CD4-positive, alpha-beta T cell treated with Interleukin-4 for 1 hour (primary cell): Measurements from ENCODE around the gene FAM168B.

ENCODE experiments used
- DNase-seq, 2 donors: peaks; one replicate each; pipeline ENCODE4 v3.0.0-alpha.2; 2020 to 2022

FAM168B gene

DNA sequence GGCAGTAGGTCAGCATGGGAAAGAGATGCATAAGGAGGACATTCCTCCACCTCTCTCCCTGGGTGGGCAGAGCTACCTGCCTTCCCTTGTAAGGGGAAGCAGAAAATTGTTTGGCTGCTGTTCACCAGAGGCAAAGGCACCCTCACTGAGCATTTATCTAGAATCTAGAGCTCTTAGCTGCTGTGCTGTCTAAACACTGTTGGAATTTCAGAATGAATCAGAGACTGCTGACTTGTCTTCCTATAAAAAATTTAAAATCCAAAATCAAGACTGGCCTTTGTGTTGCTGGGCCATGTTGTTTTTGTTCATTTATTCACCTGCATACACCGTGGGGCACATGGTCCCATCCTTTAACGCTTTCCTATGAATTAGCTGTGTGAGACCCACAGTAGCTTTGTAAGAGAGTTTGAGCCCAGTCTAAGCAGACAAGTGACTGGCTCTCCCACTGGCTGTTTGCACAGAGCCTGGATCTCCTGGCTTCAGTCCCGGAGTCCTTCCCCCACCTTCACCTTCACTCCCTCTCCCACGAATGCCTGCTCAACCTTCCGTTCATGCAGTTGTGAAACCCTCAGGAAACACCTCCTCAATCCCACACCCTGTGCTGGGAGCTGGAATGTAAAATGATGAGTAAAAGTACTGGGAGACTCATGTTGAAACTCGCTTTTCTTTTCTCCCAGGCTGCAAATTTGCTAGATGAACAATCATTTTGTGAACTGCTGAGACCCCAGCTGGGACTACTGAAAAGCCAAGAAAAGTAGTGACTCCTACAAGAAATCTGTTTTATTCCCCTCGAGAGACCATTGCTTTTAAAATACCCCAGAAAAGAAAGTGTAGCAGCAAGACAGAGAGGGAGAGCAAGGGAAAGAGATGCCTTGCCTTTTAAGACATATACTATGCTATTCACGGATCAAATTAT is 76.2 kb downstream of the FAM168B start:
- DNase-seq = no peak

DNA sequence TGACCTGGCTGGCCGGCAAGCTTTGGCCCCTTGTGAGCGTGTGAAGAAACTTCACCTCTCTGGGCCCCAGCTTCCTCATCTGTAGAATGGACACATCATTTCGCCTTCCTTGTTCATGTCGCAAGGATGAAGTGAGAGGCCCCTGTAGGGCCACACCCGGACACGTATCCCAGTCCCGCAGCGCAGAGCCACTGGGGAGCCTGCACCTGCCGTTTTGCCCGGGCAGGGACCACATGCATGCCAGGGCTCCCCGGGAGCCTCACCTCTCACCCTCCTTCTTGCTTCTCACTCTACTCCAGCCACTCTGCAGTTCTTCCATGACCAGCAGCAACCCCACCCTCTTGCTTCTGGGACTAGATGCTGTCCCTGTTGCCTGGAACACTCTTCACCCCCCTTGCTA is 77.5 kb downstream of the FAM168B start:
- DNase-seq = no peak

DNA sequence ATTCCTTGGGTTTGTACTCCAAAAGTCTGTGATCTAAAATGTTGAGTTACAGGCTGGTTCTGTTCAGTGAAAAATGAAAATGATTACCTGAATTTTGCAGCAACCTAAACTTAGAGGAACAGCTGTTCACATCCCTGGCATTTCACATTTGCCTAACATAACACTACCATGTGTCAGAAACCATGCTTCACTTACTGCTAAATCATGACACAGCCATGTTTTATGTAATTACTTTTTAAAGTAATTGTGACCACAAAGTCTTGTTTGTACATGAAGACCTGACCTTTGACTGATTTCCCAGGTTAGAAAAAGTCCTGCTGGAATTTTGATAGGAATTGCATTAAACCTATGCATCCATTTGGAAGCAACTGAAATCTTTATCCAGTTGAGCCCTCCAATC is 79.1 kb downstream of the FAM168B start:
- no peak for DNase-seq

DNA sequence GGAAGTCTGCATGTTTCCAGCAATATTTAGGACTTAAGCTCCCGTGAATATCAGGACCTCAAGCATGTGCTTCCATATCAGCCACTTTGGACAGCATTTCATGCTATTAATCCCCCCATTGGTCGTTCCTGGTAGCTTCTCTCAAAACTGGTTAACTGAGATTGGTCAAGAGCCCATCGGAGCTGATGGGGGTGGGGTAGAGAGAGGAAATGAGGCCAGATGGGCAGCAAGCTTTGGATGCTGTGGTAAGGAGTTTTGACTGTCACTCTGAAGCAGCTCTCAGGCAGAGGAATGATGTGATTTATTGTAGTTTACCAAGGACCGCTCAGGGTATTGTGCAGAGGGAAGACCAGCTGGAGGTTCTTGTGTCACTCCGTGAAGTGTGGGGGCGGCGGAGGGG is 81.8 kb downstream of the FAM168B start:
- no peak for DNase-seq

DNA sequence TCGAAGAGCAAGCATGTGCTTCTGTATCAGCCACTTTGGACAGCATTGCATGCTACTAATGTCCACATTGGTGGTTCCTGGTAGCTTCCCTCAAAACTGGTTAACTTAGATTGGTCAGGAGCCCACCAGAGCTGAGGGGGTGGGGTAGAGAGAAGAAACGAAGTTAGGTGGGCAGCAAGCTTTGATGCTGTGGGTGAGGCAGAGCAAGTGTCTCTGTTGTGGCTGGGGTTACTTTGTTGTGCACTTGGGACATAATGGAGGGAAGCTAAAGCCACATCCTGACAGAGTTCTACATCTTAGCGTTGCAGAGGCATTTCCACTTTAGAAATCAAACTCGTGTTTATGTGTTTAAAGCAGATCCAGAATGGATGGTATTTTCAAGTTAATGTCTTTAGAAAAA is 82.7 kb downstream of the FAM168B start:
- peak in 1 of 2 donors; percentile 14 for DNase-seq

DNA sequence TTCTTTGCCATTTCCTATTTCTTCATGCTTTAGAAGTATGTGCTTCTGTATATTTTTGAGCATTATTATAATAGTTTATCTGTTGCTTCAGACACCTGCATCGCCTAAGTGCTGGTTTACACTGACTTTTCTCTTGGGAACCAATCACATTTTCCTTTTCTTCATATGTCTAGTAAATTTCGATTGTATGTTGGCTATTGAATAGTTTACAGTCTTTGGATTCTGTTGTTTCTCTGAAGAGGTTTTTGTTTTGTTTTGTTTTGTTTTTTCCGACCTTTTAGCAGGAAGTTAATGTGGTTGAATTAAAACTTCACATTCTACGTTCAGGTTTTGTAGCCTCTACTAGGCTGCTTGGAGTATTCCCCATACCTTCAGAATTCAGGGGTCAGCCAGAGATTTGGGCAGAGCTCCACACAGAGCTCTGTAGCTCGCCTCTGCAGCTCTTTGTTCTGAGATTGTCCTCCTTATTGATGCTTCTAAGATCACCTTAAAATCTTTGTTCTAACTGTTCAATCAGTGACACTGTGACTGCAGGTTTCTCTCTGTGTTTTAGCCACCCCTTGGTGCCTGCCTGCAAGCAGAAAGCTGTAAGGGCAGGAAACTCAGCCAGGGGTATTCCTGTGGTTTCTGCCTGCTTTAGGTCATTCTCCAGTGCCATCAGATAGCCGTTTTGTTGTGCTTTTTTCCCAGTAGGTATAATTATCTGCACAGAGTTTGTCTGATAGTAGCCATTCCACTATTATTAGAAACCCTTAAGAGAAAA is 83.4 kb downstream of the FAM168B start:
- DNase-seq = no peak

DNA sequence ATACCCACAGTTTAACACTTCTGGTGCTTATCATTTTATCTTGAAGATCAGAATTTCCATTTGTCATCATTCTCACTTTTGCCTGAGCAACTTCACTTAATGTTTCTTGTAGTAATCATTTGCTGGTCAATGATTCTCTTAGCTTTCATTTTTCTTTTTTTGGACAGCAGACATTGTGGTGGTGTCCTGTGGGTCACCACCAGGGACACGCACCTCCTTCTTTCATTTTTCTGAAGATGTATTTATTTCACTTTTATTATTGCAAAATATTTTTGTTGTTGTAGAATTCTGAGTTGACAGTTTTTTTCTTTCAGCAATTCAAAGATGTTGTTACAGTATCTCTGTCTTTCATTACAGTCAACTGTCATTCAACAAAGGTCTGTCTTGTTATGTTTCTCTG is 84.3 kb downstream of the FAM168B start:
- no peak for DNase-seq

DNA sequence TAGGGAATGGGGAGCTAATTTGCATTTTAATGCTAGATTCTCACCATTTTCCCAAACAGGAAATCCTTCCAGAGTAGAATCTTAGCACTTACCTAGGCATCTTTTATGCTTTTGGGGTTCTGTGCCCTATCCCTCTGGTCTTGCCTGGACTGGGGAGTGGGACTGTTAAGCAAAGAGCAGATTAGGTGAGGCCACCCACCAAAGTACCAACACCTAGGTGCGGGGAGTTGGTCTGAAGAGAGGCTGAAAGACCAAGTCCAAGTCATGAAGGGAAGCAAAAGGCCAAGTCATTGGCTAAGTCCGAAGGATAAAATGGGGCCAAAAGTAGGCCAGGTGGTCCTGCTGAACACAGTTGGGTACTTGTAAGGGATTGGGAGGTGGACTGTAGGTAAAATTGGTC is 86.7 kb downstream of the FAM168B start:
- no peak for DNase-seq

DNA sequence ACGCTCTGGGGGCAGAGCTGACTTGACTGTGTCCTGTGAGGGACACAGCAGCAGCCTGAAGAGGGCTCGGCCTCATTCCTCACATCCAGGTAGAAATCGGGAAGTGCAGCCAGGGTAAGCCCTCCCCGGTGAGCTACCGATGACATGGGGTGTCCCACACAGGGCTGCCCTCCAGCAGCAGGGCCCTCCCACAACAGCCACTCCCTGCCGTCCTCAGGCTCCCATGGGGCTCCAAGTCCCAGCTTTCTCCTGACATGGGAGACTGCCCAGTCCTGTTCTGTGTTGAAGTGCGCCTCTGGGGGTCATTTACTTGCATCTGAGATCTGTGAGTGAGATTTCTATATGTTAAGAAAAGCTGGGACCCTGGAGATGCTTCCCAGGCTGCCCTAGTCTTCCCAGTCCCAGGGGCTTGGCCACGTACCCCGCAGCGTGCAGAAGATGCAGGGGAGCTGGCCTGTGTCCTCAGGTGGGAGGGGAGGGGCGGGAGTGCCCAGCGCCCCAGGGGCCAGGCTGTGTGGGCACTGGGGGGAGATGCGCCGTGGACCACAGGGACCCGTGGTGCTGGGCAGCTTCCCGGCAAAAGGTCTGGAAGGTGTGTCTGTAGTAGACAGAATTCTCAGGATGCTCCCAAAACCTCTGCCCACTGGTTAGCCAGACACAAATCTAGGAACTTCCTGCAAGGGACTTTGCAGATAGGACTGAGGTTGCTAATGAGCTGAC is 87.9 kb downstream of the FAM168B start:
- no peak for DNase-seq

DNA sequence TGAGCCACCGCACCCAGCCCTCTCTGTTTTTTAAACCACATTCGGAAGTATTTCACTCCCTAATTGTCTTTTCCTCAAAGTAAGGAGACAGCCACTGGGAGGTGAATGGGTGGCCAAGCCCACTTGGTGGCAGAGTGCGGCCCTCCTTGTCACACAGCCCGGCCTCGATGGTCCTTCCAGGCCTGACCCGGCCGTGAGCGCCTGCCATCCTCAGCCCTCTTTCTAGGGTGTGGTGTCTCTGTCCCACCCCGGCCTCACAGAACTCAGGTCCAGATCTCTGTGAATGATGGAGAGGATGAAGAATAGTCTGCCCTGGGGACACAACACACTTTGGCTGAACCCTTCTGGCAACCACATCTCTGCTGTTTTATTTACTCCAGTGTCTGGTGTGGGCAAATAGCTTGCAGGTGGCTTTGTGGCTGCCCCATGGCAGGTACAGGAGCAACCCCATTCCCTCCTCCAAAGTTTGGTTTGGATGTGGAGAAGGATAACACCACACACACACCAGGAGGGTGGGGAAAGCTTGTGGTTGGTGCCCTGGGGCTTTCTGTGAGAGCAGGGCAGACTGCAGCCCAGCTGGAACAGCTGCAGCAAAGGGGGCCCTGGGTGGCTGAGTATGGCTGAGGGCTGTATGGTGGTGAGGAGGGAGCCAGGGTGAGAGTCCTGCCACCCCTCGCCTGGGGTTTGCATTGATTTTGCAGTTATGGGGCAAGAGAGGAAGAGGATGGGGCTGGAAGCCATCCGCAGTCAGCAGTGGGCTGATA is 88.6 kb downstream of the FAM168B start:
- no peak for DNase-seq

DNA sequence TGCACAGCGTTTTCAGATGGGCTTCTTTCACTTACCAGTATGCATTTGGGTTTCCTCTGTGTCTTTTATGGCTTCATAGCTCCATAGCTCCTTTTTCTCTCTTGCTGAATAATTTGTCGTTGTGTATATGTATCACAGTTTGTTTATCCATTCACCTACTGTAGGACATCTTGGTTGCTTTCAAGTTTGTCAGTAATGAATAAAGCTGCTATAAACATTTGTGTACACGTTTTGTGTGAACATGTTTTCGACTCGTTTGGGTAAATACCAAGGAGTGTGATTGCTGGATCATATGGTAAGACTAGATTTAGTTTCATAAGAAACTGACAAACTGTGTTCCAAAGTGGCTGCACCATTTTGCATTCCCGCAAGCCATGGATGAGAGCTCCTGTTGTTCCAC is 94.7 kb downstream of the FAM168B start:
- DNase-seq = no peak
